Tibial nerve (tissue), 4 donors: Measurements from ENCODE around the gene DGLUCY.

Source experiments
- EP300 ChIP-seq, 2 donors: sonication (generic); formaldehyde crosslinking; IDR thresholded peaks; one replicate each; pipeline ENCODE4 v1.6.1; 2017; ENCODE audit warnings: antibody characterized with exemption in 2 of 2, mild to moderate bottlenecking in 1 of 2
- TF ChIP-seq, protein P1 (sequence below), 5 experiments: fragments of 200-600 bp in 3 of 5; fragments of 450-650 bp in 2 of 5; sonication (generic) in 3 of 5; IDR thresholded peaks; one replicate each; pipeline ENCODE4 v1.5.1; 2016 to 2019; ENCODE audit warnings: antibody characterized with exemption in 5 of 5, mild to moderate bottlenecking in 3 of 5, moderate library complexity in 2 of 5

DNA sequence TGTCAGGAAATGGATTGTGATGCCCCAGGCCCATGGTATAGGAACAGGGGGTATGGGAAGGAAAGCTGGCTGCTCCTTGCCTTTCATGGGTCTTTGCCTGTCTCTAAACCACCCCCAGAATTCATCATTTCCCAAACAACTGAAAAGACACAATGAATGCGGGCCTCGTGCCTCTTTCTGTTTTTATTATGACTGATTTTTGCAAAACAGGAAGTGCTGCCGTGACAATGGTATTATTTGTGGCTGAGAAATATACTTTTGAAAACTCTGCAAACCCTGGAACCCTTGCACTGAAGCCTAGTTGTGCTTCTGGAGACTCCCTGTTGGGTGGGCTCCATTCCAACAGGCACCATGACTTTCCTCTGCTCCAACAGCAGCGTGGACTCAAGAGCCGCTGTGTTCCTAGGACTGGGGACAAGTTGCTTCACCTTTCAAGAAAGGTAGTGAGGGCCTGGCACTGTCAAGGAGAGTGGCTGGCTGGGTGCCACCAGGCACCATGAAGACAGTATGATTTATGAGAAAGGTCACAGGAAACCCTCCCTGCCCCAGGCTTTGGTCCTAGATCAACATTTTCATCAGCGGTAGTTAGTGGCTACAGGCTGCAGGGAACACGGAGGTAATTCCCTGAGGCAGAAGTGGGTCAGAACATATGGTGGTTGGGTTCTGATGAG lies 4.8 kb upstream of the DGLUCY start:
- TF ChIP-seq, protein P1, sequence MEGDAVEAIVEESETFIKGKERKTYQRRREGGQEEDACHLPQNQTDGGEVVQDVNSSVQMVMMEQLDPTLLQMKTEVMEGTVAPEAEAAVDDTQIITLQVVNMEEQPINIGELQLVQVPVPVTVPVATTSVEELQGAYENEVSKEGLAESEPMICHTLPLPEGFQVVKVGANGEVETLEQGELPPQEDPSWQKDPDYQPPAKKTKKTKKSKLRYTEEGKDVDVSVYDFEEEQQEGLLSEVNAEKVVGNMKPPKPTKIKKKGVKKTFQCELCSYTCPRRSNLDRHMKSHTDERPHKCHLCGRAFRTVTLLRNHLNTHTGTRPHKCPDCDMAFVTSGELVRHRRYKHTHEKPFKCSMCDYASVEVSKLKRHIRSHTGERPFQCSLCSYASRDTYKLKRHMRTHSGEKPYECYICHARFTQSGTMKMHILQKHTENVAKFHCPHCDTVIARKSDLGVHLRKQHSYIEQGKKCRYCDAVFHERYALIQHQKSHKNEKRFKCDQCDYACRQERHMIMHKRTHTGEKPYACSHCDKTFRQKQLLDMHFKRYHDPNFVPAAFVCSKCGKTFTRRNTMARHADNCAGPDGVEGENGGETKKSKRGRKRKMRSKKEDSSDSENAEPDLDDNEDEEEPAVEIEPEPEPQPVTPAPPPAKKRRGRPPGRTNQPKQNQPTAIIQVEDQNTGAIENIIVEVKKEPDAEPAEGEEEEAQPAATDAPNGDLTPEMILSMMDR (IDR thresholded peaks at IDR 0.05) = no peak
- no peak for TF ChIP-seq EP300 (IDR thresholded peaks at IDR 0.05)
